Hepatocyte (in vitro differentiated cells): ENCODE results near the gene MYO1H. TPM values are rescaled to one million over a fixed set of nuclear protein-coding genes. Genes with fewer than 3 reads are reported as not detected.
"Not testable (repeated sequence)": the region's sequence is repeated elsewhere in the genome, so short reads cannot be mapped to it uniquely, and the experiment has no call there.

Experiments
- DNase-seq: peaks from one replicate; pipeline ENCODE4 v3.0.0-alpha.2; 2016; ENCODE audit warnings: low spot score
- H2AFZ ChIP-seq: fragments of 200-600 bp; sonication (generic); 2 replicates; pipeline ENCODE4 v1.6.0; 2016; ENCODE audit warnings: antibody characterized with exemption, mild to moderate bottlenecking
- H3K27ac ChIP-seq: fragments of 200-600 bp; sonication (generic); 2 replicates; pipeline ENCODE4 v1.5.1; 2016; ENCODE audit warnings: mild to moderate bottlenecking
- H3K27me3 ChIP-seq: fragments of 200-600 bp; sonication (generic); 2 replicates; pipeline ENCODE4 v1.6.1; 2016
- H3K36me3 ChIP-seq: fragments of 200-600 bp; sonication (generic); replicated peaks from 2 replicates; pipeline ENCODE4 v1.5.1; 2016; ENCODE audit warnings: low read depth; ENCODE audit not compliant: insufficient read depth
- H3K4me1 ChIP-seq: fragments of 200-600 bp; sonication (generic); 2 replicates; pipeline ENCODE4 v1.5.1; 2016; ENCODE audit warnings: mild to moderate bottlenecking, moderate library complexity; ENCODE audit not compliant: insufficient read depth
- H3K4me2 ChIP-seq: fragments of 200-600 bp; sonication (generic); 2 replicates; pipeline ENCODE4 v1.6.0; 2016
- H3K4me3 ChIP-seq: fragments of 200-600 bp; sonication (generic); 2 replicates; pipeline ENCODE4 v1.5.1; 2016; ENCODE audit warnings: mild to moderate bottlenecking
- H3K79me2 ChIP-seq: fragments of 200-600 bp; sonication (generic); 2 replicates; pipeline ENCODE4 v1.6.0; 2017; ENCODE audit warnings: mild to moderate bottlenecking
- H3K9me2 ChIP-seq: fragments of 200-600 bp; sonication (generic); replicated peaks from 2 replicates; pipeline ENCODE4 v1.6.0; 2017; ENCODE audit warnings: mild to moderate bottlenecking; ENCODE audit not compliant: insufficient read depth
- H3K9me3 ChIP-seq: fragments of 200-600 bp; sonication (generic); 2 replicates; pipeline ENCODE4 v1.5.1; 2016; ENCODE audit warnings: low read depth, mild to moderate bottlenecking
- H4K20me1 ChIP-seq: fragments of 200-600 bp; sonication (generic); 2 replicates; pipeline ENCODE4 v1.6.0; 2016; ENCODE audit warnings: mild to moderate bottlenecking; ENCODE audit not compliant: insufficient read depth, poor library complexity, severe bottlenecking
- CTCF ChIP-seq: fragments of 200-600 bp; sonication (generic); IDR thresholded peaks from 2 replicates; pipeline ENCODE4 v1.5.1; 2016; ENCODE audit warnings: antibody characterized with exemption, mild to moderate bottlenecking; ENCODE audit not compliant: poor library complexity
- EZH2 ChIP-seq: fragments of 200-600 bp; sonication (generic); IDR thresholded peaks from 2 replicates; pipeline ENCODE4 v1.6.1; 2016; ENCODE audit warnings: antibody characterized with exemption, mild to moderate bottlenecking, borderline replicate concordance
- EZH2phosphoT487 ChIP-seq: fragments of 200-600 bp; sonication (generic); IDR thresholded peaks from one replicate; pipeline ENCODE4 v1.6.1; 2018; ENCODE audit warnings: antibody characterized with exemption, mild to moderate bottlenecking, low read depth, moderate library complexity; ENCODE audit not compliant: unreplicated experiment, severe bottlenecking
- WGBS: methylation state at CpG from one replicate; pipeline ENCODE4 v1.1.6; 2016; ENCODE audit warnings: low lambda C conversion rate; ENCODE audit errors: missing lambda C conversion rate; 5-methylcytosine and 5-hydroxymethylcytosine counted together
- polyA plus RNA-seq: library from polyadenylated mRNA; unstranded; fragments of >200 nt; fragmentation: Nextera tagmentation; extraction: Ambion mirVana; gene quantifications from 2 replicates; pipeline ENCODE4 v1.2.1, GENCODE V29; 2016
- total RNA-seq: library from RNA; depleted of rRNA; stranded (reverse); fragments of >200 nt; gene quantifications from 2 replicates; pipeline ENCODE4 v1.2.3, GENCODE V29; 2014

MYO1H gene
- total and polyA plus RNA-seq, 2 experiments from 2014 or later = not detected

- WGBS = 82% methylated on average over 8 of the region's 8 CpGs
- H3K9me3 ChIP-seq = no peaks in the 10 kb centered on the region
- H3K36me3 ChIP-seq = no peaks in the 10 kb centered on the region
- H4K20me1 ChIP-seq = peaks cover 21% of the 10 kb centered on the region
- no peak for TF ChIP-seq CTCF
- TF ChIP-seq EZH2phosphoT487 = no peak
- no peak for TF ChIP-seq EZH2
- no peaks in the 10 kb centered on the region for H3K27me3 ChIP-seq
- no peak overlapping the region for H3K4me3 ChIP-seq
- no peaks in the 10 kb centered on the region for H3K9me2 ChIP-seq
- no peak for DNase-seq
- H3K79me2 ChIP-seq = peaks cover 90% of the 10 kb centered on the region
- H3K27ac ChIP-seq = no peak overlapping the region
- H2AFZ ChIP-seq = no peak overlapping the region
- peaks cover 10% of the 10 kb centered on the region for H3K4me1 ChIP-seq
- no peak overlapping the region for H3K4me2 ChIP-seq
Observed at GRCh38 chr12:109467978-109468676, 120.4 kb downstream of the MYO1H start.

GRCh38 chr12:109469517-109469916 lies 121.8 kb downstream of the MYO1H start:
- H2AFZ ChIP-seq = no peak overlapping the region
- H3K4me2 ChIP-seq = no peak overlapping the region
- peaks cover 30% of the 10 kb centered on the region for H4K20me1 ChIP-seq
- H3K9me2 ChIP-seq = no peaks in the 10 kb centered on the region
- no peaks in the 10 kb centered on the region for H3K9me3 ChIP-seq
- WGBS = 92% methylated on average over 10 of the region's 10 CpGs
- H3K36me3 ChIP-seq = no peaks in the 10 kb centered on the region
- TF ChIP-seq CTCF (no peak), EZH2 (no peak), EZH2phosphoT487 (no peak)
- no peak for DNase-seq
- no peak overlapping the region for H3K27ac ChIP-seq
- peaks cover 97% of the 10 kb centered on the region for H3K79me2 ChIP-seq
- H3K27me3 ChIP-seq = no peaks in the 10 kb centered on the region
- H3K4me1 ChIP-seq = no peaks in the 10 kb centered on the region
- H3K4me3 ChIP-seq = no peak overlapping the region

- H3K79me2 ChIP-seq = peaks cover 93% of the 10 kb centered on the region
- DNase-seq = no peak
- H3K9me2 ChIP-seq = no peaks in the 10 kb centered on the region
- no peaks in the 10 kb centered on the region for H3K36me3 ChIP-seq
- peaks cover 27% of the 10 kb centered on the region for H4K20me1 ChIP-seq
- H3K27me3 ChIP-seq = no peaks in the 10 kb centered on the region
- H2AFZ ChIP-seq = no peak overlapping the region
- no peak for TF ChIP-seq CTCF
- TF ChIP-seq EZH2 = no peak
- no peak for TF ChIP-seq EZH2phosphoT487
- H3K9me3 ChIP-seq = no peaks in the 10 kb centered on the region
- H3K27ac ChIP-seq = no peak overlapping the region
- WGBS = 98% methylated on average over 3 of the region's 3 CpGs
- peaks cover 4% of the 10 kb centered on the region for H3K4me1 ChIP-seq
- H3K4me3 ChIP-seq = no peak overlapping the region
- H3K4me2 ChIP-seq = no peak overlapping the region
Observed at GRCh38 chr12:109473006-109473405, 125.3 kb downstream of the MYO1H start.

GRCh38 chr12:109473526-109474270 lies 126.0 kb downstream of the MYO1H start:
- H3K4me2 ChIP-seq, H2AFZ ChIP-seq, H3K9me3 ChIP-seq, H3K9me2 ChIP-seq, H3K4me3 ChIP-seq, H3K27ac ChIP-seq, H3K27me3 ChIP-seq, H3K4me1 ChIP-seq, DNase-seq, H3K36me3 ChIP-seq: not testable (repeated sequence)
- WGBS = 97% methylated on average over 16 of the region's 16 CpGs
- Histone ChIP-seq H3K79me2 (peaks cover 96% of the 10 kb centered on the region), H4K20me1 (peaks cover 27% of the 10 kb centered on the region)
